Prostate gland (tissue), 2 donors: ENCODE results near the gene GALNT16.

ENCODE experiments used
- CTCF ChIP-seq, 4 experiments: fragments of 200-600 bp in 2 of 4; fragments of 450-650 bp in 2 of 4; sonication (generic) in 2 of 4; IDR thresholded peaks; 1 replicate in 3 of 4; 2 replicates in 1 of 4; pipeline ENCODE4 v1.5.1; 2016 to 2019; ENCODE audit warnings: antibody characterized with exemption in 4 of 4, mild to moderate bottlenecking in 2 of 4, moderate library complexity in 2 of 4
- POLR2A ChIP-seq: fragments of 450-650 bp; IDR thresholded peaks from one replicate; pipeline ENCODE4 v1.6.1; 2016; ENCODE audit warnings: antibody characterized with exemption, mild to moderate bottlenecking

GRCh38 chr14:69331206-69331605, 71.2 kb downstream of the GALNT16 start:
- TF ChIP-seq CTCF (IDR thresholded peaks at IDR 0.05), result no peak
- no peak for TF ChIP-seq POLR2A
